ENCODE measurements around the gene IGFALS.

The IGFALS gene

DNA sequence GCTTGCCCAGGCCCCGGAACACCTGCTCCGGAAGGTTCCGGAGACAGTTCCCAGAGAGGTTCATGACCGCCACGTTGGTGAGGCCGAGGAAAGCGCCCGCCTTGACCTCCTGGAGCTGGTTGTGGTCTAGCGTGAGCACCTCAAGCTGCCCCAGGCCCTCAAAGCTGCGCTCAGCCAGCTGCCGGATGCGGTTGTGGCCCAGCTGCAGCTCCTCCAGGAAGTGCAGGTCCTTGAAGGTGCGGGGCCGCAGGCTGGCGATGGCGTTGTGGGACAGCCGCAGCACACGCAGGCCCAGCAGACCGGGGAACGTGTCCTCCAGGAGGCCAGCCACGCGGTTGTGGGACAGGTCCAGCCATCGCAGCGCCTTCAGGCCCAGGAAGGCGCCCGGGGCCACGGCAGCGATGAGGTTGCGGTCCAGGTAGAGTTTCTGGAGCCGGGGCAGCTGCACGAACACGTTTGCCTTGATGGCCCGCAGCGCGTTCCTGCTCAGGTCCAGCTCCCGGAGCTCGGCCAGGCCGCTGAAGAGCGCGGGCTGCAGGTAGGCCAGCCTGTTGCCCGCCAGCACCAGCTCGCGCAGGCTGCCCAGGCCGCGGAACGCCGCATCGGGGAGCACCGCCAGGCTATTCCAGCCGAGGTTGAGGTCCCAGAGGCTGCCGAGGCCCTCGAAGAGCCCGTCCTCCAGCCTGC, 2.1 kb downstream of the IGFALS start:
- H3K4me3 ChIP-seq (ENCODE audit: low read depth, low read length): no peak overlapping the region
- TF ChIP-seq, protein P1, sequence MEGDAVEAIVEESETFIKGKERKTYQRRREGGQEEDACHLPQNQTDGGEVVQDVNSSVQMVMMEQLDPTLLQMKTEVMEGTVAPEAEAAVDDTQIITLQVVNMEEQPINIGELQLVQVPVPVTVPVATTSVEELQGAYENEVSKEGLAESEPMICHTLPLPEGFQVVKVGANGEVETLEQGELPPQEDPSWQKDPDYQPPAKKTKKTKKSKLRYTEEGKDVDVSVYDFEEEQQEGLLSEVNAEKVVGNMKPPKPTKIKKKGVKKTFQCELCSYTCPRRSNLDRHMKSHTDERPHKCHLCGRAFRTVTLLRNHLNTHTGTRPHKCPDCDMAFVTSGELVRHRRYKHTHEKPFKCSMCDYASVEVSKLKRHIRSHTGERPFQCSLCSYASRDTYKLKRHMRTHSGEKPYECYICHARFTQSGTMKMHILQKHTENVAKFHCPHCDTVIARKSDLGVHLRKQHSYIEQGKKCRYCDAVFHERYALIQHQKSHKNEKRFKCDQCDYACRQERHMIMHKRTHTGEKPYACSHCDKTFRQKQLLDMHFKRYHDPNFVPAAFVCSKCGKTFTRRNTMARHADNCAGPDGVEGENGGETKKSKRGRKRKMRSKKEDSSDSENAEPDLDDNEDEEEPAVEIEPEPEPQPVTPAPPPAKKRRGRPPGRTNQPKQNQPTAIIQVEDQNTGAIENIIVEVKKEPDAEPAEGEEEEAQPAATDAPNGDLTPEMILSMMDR (IDR thresholded peaks at IDR 0.05; ENCODE audit: insufficient read depth, low read length, missing control alignments): no peak
- no peak for DNase-seq (ENCODE audit: low read depth, low spot score)
- POLR2A ChIA-PET: interaction anchor here (2.2 kb wide), 1 partner anchor 9 kb away, joined by 9 read pairs; the partner anchor contains the start of genes NUBP2 and SPSB3
- CTCF ChIA-PET: no interaction called here

DNA sequence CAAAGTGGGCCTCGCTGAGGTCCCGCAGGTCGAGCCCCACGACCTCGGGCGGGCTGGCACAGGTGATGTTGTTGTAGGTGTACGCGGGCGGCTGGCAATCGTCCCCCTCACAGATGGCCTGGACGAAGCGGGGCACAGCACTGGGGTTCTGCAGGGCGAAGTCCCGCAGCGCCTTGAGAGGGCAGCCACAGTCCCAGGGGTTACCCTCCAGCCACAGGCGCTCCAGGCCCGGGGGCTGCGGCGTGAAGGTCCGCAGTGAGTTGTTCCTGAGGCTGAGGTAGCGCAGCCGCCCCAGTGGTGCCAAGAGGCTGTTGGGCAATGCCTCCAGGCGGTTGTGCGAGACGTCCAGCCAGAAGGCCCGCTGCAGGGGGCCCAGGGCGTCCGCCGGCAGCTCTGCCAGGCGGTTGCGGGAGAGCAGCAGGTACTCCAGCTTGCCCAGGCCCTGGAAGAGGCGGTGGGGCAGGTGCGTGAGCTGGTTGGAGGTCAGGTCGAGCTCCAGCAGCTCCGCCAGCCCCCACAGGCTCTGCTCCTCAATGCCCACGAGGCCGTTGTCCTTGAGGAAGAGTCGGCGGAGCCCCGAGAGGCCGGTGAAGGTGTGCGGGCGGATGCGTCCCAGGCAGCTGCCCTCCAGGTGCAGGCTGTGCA, 2.8 kb downstream of the IGFALS start:
- POLR2A ChIA-PET: interaction anchor here (2.2 kb wide), 1 partner anchor 8 kb away, joined by 9 read pairs; the partner anchor contains the start of genes NUBP2 and SPSB3
- H3K4me3 ChIP-seq (ENCODE audit: low read depth, low read length): no peak overlapping the region
- CTCF ChIA-PET: no interaction called here
- TF ChIP-seq, protein P1 (IDR thresholded peaks at IDR 0.05; ENCODE audit: insufficient read depth, low read length, missing control alignments): no peak
- DNase-seq (ENCODE audit: low read depth, low spot score): no peak

DNA sequence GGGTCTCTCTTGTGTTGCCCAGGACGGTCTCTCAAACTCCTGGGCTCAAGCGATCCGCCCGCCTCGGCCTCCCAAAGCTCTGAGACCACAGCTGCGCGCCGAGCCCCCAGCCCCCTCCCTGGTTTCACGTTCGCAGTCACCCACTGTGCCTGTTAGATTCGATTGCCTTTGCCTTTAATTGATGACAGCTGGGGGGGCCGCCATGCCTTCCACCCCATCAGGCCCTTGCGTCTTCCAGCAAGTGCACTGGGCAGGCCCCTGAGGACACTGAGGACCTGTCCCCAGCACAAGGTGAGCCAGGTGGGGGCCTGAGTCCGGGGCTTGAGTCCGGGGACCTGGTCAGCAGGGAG, 3.3 kb downstream of the IGFALS start:
- CTCF ChIA-PET: no interaction called here
- TF ChIP-seq, protein P1 (IDR thresholded peaks at IDR 0.05; ENCODE audit: insufficient read depth, low read length, missing control alignments): no peak
- no peak overlapping the region for H3K4me3 ChIP-seq (ENCODE audit: low read depth, low read length)
- DNase-seq (ENCODE audit: low read depth, low spot score): no peak
- POLR2A ChIA-PET: interaction anchor here (2.2 kb wide), 1 partner anchor 7 kb away, joined by 9 read pairs; the partner anchor contains the start of genes NUBP2 and SPSB3

DNA sequence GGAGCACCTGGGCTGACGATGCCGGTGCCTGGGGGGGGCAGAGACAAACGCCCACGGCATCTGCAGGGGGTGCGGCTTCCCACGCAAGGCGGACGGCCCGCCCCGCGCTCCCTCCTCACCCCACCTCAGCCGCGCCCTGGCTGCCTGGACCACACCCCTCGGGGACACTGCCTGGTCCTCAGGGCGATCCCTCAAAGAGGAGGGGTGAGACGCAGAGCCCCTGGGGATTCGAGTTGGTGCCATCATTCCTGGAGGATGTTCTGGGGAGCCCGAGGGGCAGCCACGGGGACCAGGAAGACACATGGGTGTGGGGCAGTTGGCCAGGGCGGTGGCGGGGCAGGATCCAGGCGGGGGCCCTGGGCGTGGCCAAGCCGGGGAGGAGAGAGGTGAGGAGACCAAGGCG, 3.9 kb downstream of the IGFALS start:
- no peak overlapping the region for H3K4me3 ChIP-seq (ENCODE audit: low read depth, low read length)
- DNase-seq (ENCODE audit: low read depth, low spot score): no peak
- CTCF ChIA-PET: no interaction called here
- TF ChIP-seq, protein P1 (IDR thresholded peaks at IDR 0.05; ENCODE audit: insufficient read depth, low read length, missing control alignments): no peak
- POLR2A ChIA-PET: no interaction called here

DNA sequence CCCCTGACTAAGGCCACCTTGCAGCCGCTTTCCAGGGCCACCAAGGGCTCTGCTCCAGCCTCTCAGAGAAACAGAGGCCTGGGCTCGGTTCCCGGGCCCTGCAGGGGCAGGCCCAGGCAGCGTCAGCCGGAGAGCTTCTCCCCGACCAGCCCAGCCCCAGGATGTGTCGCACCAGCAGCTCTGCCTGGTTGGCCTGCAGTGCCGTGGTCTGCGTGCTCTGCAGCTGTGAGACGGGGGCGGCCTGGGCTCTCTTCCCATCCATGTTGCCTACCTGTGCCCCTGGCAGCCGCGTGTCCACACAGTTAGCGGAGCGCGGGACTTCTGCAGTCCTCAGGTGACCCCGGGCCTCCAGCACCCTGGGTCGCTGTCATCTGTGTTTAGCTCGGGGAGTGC, 4.8 kb downstream of the IGFALS start:
- ChIA-PET CTCF (no interaction called here), POLR2A (no interaction called here)
- H3K4me3 ChIP-seq (ENCODE audit: low read depth, low read length): no peak overlapping the region
- no peak for DNase-seq (ENCODE audit: low read depth, low spot score)
- TF ChIP-seq, protein P1 (IDR thresholded peaks at IDR 0.05; ENCODE audit: insufficient read depth, low read length, missing control alignments): no peak

DNA sequence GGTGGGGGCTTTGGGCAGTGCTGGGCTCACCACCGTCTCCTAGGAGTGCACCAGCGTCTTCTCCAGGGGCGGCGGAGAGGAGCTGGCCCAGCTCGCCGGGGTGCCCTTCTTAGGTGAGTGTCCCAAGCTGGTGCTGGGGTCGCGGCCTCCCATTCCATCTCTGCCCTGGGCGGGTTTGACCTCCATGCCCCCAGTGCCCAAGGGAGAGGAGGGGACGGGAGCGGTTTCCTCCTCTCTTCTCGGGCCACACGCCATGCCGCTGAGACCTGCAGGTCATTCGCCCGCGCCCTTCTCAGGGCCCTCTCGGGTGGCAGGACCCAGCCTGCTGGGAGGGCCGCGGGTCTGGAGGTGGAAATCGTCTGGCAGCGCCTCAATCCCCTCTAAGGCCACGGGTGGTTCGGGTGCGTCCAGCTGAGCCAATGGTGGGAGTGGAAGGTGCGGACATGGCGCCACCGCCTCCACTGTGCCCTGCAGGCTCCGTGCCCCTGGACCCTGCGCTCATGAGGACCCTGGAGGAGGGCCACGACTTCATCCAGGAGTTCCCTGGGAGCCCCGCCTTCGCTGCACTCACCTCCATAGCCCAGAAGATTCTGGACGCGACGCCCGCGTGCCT, 5.3 kb downstream of the IGFALS start:
- ChIA-PET POLR2A (no interaction called here), CTCF (no interaction called here)
- TF ChIP-seq, protein P1 (IDR thresholded peaks at IDR 0.05; ENCODE audit: insufficient read depth, low read length, missing control alignments): no peak

More for the DNA sequence above, 5.3 kb downstream of the IGFALS start:
- no peak overlapping the region for H3K4me3 ChIP-seq (ENCODE audit: low read depth, low read length)
- DNase-seq (ENCODE audit: low read depth, low spot score): no peak
